PC-3 (cell line): ENCODE results near the gene ITPRIP. TPM values are rescaled to one million over a fixed set of nuclear protein-coding genes. Genes with fewer than 3 reads are reported as not detected.

ENCODE experiments used
- ATAC-seq: fragments of 200-7000 bp; cut with Tn5 transposase; 2 replicates; pipeline ENCODE4 v1.9.1; 2020; ENCODE audit warnings: mild to moderate bottlenecking, moderate library complexity
- BruUV-seq: library from RNA; stranded (reverse); fragments of 400-500 nt; replicated peaks from 2 replicates; lab custom pipeline; 2021; lab: Mats Ljungman, UMichigan
- CTCF ChIA-PET: fragments of 300-600 bp; sonication (Branson Sonifier 250); formaldehyde crosslinking; loops from one replicate; lab custom pipeline; 2022; ENCODE audit warnings: antibody characterized with exemption; lab: Charles Lee
- POLR2A ChIA-PET: fragments of 300-600 bp; sonication (Branson Sonifier 250); formaldehyde crosslinking; loops from one replicate; lab custom pipeline; 2022; ENCODE audit warnings: antibody characterized with exemption; ENCODE audit not compliant: unreplicated experiment; lab: Charles Lee
- DNase-seq: peaks from one replicate; pipeline ENCODE4 v3.0.0-alpha.2; 2015
- H2AFZ ChIP-seq: fragments of 300-600 bp; sonication (generic); 2 replicates; pipeline ENCODE4 v1.6.0; 2016; ENCODE audit warnings: antibody characterized with exemption, low read length
- H3F3A ChIP-seq: fragments of 300-600 bp; sonication (generic); one replicate; pipeline ENCODE4 v1.6.0; 2017; ENCODE audit warnings: antibody characterized with exemption, low read length, control low read depth, mild to moderate bottlenecking; ENCODE audit not compliant: unreplicated experiment
- H3K27ac ChIP-seq: fragments of 300-600 bp; sonication (generic); 2 replicates; pipeline ENCODE4 v1.5.1; 2016; ENCODE audit warnings: mild to moderate bottlenecking, low read length
- H3K27me3 ChIP-seq: fragments of 300-600 bp; sonication (generic); 2 replicates; pipeline ENCODE4 v1.6.1; 2016; ENCODE audit warnings: low read length, mixed read lengths
- H3K36me3 ChIP-seq: fragments of 300-600 bp; sonication (generic); 2 replicates; pipeline ENCODE4 v1.6.1; 2016; ENCODE audit warnings: low read depth, mixed run types, low read length, mixed read lengths
- H3K4me1 ChIP-seq: fragments of 300-600 bp; sonication (generic); 2 replicates; pipeline ENCODE4 v1.5.1; 2016; ENCODE audit warnings: low read length; ENCODE audit not compliant: insufficient read depth
- H3K4me2 ChIP-seq: fragments of 300-600 bp; sonication (generic); 2 replicates; pipeline ENCODE4 v1.6.0; 2016; ENCODE audit warnings: low read length
- H3K4me3 ChIP-seq: fragments of 300-600 bp; sonication (generic); 2 replicates; pipeline ENCODE4 v1.5.1; 2016; ENCODE audit warnings: mild to moderate bottlenecking, low read length, mixed read lengths
- H3K79me2 ChIP-seq: fragments of 300-600 bp; sonication (generic); 2 replicates; pipeline ENCODE4 v1.6.1; 2017; ENCODE audit warnings: low read length, mixed read lengths
- H3K9ac ChIP-seq: fragments of 300-600 bp; sonication (generic); 2 replicates; pipeline ENCODE4 v1.6.0; 2016; ENCODE audit warnings: mild to moderate bottlenecking, low read length
- H3K9me2 ChIP-seq: fragments of 300-600 bp; sonication (generic); replicated peaks from 2 replicates; pipeline ENCODE4 v1.6.1; 2016; ENCODE audit warnings: mixed run types, low read length, mixed read lengths
- H3K9me3 ChIP-seq: fragments of 300-600 bp; sonication (generic); 2 replicates; pipeline ENCODE4 v1.6.1; 2016; ENCODE audit warnings: low read length, mixed read lengths
- H4K20me1 ChIP-seq: fragments of 300-600 bp; sonication (generic); 2 replicates; pipeline ENCODE4 v1.6.1; 2016; ENCODE audit warnings: low read length, mixed read lengths
- CTCF ChIP-seq: fragments of 300-600 bp; sonication (generic); conservative IDR thresholded peaks from 2 replicates; pipeline ENCODE4 v1.5.1; 2017; ENCODE audit warnings: antibody characterized with exemption, low read depth, mild to moderate bottlenecking, low read length
- EZH2 ChIP-seq: fragments of 300-600 bp; sonication (generic); IDR thresholded peaks from one replicate; pipeline ENCODE4 v1.6.1; 2017; ENCODE audit warnings: antibody characterized with exemption, mild to moderate bottlenecking, low read length; ENCODE audit not compliant: unreplicated experiment
- EZH2phosphoT487 ChIP-seq: fragments of 300-600 bp; sonication (generic); IDR thresholded peaks from 2 replicates; pipeline ENCODE4 v1.6.1; 2018; ENCODE audit warnings: mild to moderate bottlenecking, antibody characterized with exemption, low read length, borderline replicate concordance
- intact Hi-C: fragments of 100-400 bp; cut with micrococcal nuclease; formaldehyde crosslinking; loops from 2 replicates; pipeline ENCODE4 v1.9.0; 2023
- total RNA-seq: library from RNA; depleted of rRNA; stranded (reverse); fragments of >200 nt; gene quantifications from 2 replicates; pipeline ENCODE4 v1.2.3, GENCODE V29; 2014

Gene ITPRIP
- total RNA-seq, 1 experiment from 2014 or later = 7.0 TPM

- H3K27ac ChIP-seq = peak overlapping the region; percentile 94
- no peak for TF ChIP-seq EZH2phosphoT487
- TF ChIP-seq CTCF = no peak
- TF ChIP-seq EZH2 = no peak
- no peaks in the 10 kb centered on the region for H4K20me1 ChIP-seq
- CTCF ChIA-PET = no interaction called here
- H3K9ac ChIP-seq = no peak overlapping the region
- peaks cover 31% of the 10 kb centered on the region for H3K4me1 ChIP-seq
- no peaks in the 10 kb centered on the region for H3K36me3 ChIP-seq
- no peaks in the 10 kb centered on the region for H3K9me3 ChIP-seq
- intact Hi-C loops = no loop called here
- BruUV-seq = no TSS peak
- ATAC-seq = no peak
- H3K79me2 ChIP-seq = no peaks in the 10 kb centered on the region
- DNase-seq = no peak
- no peaks in the 10 kb centered on the region for H3K9me2 ChIP-seq
- H3K4me2 ChIP-seq = no peak overlapping the region
- no peaks in the 10 kb centered on the region for H3F3A ChIP-seq
- no peak overlapping the region for H2AFZ ChIP-seq
- H3K4me3 ChIP-seq = no peak overlapping the region
- no peaks in the 10 kb centered on the region for H3K27me3 ChIP-seq
- POLR2A ChIA-PET = no interaction called here
These were observed 36.2 kb downstream of the ITPRIP start for GRCh38 chr10:104301907-104302690.

GRCh38 chr10:104300736-104301292, 37.5 kb downstream of the ITPRIP start:
- ChIA-PET CTCF (interaction anchor here (0.5 to 1.1 kb wide), 2 partner anchors 26 to 271 kb away, joined by 4 to 10 read pairs; no protein-coding TSS in a partner anchor), POLR2A (interaction anchor here (0.6 kb wide), 1 partner anchor 45 kb away, joined by 7 read pairs; no protein-coding TSS in a partner anchor)
- Histone ChIP-seq H3K79me2 (no peaks in the 10 kb centered on the region), H4K20me1 (no peaks in the 10 kb centered on the region), H3K9me2 (no peaks in the 10 kb centered on the region), H3K27me3 (no peaks in the 10 kb centered on the region), H3F3A (no peaks in the 10 kb centered on the region), H3K27ac (peak overlapping the region; percentile 94), H3K9me3 (no peaks in the 10 kb centered on the region), H3K4me2 (peak overlapping the region; percentile 66), H3K4me3 (no peak overlapping the region), H3K36me3 (no peaks in the 10 kb centered on the region), H3K4me1 (peaks cover 29% of the 10 kb centered on the region), H3K9ac (peak overlapping the region; percentile 88), H2AFZ (no peak overlapping the region)
- TF ChIP-seq CTCF (peak; percentile 41; the same call in 1 of the 2 replicates), EZH2 (no peak)
- intact Hi-C loops = no loop called here
- BruUV-seq = no TSS peak
- peak; percentile 79 for DNase-seq
- peak; percentile 82 for ATAC-seq
